Transverse colon (tissue), 4 donors: ENCODE results near the gene MCTP2.

ENCODE experiments used
- EP300 ChIP-seq: sonication (generic); formaldehyde crosslinking; IDR thresholded peaks from one replicate; pipeline ENCODE4 v1.6.1; 2017; ENCODE audit warnings: antibody characterized with exemption, low read depth
- POLR2A ChIP-seq: fragments of 450-650 bp; IDR thresholded peaks from one replicate; pipeline ENCODE4 v1.6.1; 2016; ENCODE audit warnings: antibody characterized with exemption, mild to moderate bottlenecking, moderate library complexity
- POLR2AphosphoS5 ChIP-seq, 3 donors: sonication (generic); formaldehyde crosslinking; IDR thresholded peaks; one replicate each; pipeline ENCODE4 v1.6.1; 2016; ENCODE audit warnings: antibody characterized with exemption in 3 of 3
- TF ChIP-seq, protein P1 (sequence below), 5 experiments: fragments of 200-600 bp in 3 of 5; fragments of 450-650 bp in 2 of 5; sonication (generic) in 3 of 5; IDR thresholded peaks; 1 replicate in 2 of 5; 2 replicates in 3 of 5; pipeline ENCODE4 v1.5.1; 2016 to 2017; ENCODE audit warnings: antibody characterized with exemption in 5 of 5, inconsistent platforms in 3 of 5, mild to moderate bottlenecking in 2 of 5, moderate library complexity in 1 of 5

DNA sequence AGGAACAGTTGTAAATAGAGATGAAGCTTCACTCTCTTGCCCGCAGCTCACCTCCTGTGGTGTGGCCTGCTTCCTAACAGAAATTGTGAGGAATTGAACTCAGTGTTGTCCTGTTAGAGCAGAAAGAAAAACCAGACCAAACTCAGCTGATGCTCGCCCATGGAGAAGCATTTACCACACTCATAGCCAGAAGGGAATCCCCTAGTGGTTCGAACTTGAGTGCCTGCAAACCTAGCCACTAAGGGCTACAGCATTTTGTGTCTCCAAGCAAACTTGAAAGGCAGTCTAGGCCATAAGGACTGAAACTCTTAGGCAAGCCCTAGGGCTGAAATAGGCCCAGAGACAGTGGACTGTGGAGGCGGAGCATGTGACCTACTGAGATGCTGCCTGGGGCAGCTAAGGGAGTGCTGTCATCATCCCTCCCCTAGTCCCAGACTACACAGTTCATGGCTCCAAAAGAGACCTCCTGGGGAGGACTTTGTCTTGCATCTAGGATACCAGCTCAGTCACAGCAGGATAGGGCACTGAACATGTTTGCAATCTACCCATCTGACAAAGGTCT, 44.5 kb upstream of the MCTP2 start:
- TF ChIP-seq, protein P1, sequence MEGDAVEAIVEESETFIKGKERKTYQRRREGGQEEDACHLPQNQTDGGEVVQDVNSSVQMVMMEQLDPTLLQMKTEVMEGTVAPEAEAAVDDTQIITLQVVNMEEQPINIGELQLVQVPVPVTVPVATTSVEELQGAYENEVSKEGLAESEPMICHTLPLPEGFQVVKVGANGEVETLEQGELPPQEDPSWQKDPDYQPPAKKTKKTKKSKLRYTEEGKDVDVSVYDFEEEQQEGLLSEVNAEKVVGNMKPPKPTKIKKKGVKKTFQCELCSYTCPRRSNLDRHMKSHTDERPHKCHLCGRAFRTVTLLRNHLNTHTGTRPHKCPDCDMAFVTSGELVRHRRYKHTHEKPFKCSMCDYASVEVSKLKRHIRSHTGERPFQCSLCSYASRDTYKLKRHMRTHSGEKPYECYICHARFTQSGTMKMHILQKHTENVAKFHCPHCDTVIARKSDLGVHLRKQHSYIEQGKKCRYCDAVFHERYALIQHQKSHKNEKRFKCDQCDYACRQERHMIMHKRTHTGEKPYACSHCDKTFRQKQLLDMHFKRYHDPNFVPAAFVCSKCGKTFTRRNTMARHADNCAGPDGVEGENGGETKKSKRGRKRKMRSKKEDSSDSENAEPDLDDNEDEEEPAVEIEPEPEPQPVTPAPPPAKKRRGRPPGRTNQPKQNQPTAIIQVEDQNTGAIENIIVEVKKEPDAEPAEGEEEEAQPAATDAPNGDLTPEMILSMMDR (IDR thresholded peaks at IDR 0.05) = no peak
- TF ChIP-seq EP300 (no peak), POLR2A (no peak), POLR2AphosphoS5 (IDR thresholded peaks at IDR 0.05) (no peak)
